GM15510 (cell line): ENCODE data around the gene HSD17B2.

Source experiments
- POLR2A ChIP-seq: IDR thresholded peaks from 3 replicates; pipeline ENCODE4 v1.6.1; 2011; ENCODE audit warnings: borderline replicate concordance; ENCODE audit not compliant: insufficient read length; ENCODE audit errors: extremely low read depth

Gene HSD17B2

DNA sequence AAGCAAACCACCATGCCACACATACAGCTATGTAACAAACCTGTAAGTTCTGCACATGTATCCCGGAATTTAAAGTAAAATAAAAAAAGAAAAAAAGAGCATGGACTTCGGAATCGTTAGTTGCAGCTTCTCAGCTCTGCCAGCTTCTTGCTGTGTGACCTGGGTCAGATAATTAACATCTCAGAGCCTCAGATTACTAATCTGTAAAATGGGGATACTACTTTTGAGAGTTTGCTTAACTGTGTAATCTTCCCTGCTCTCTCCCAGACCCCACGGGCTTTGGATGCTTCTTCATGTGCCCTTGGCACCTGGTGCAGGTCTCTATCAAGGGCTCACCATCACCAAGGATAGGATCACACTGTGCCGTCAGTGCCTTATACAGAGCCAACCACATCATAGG lies 16.6 kb downstream of the HSD17B2 start:
- TF ChIP-seq POLR2A = no peak

DNA sequence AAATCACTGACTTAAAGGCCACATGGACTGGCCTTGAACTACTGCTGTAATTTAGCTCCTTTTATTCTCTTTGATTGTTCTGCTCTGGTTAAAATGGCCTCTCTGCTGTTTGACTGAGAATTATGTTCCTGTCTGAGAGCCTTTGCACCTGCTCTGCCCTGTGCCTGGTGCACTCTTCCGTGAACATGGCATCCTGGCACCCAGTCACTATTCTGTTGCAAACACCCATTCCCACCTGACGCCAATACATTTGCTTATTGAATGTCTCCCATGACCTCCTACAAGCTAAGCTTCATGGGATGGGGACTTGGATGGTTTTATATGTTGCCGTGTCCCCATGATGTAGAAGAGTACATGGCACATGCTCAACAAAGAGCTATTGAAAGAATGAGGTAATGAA lies 20.1 kb downstream of the HSD17B2 start:
- TF ChIP-seq POLR2A = no peak

- TF ChIP-seq POLR2A = no peak
Observed at GRCh38 chr16:82055728-82056549, 20.9 kb downstream of the HSD17B2 start.

DNA sequence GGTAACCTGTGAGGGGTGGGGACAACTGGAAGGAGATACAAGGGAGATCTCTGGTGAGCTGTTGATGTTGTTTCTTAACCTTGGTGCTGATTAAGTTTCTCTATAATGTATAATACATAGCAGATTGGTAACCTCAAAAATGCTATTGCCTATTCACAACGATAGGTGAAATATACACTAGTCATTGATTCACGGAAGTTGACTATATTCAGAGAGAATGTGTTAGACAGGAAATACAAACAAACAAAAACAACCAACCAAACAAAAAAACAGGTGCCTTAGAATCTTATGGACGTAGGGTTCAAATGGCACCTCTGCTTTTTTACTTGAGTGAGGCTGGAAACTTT lies 21.5 kb downstream of the HSD17B2 start:
- no peak for TF ChIP-seq POLR2A

DNA sequence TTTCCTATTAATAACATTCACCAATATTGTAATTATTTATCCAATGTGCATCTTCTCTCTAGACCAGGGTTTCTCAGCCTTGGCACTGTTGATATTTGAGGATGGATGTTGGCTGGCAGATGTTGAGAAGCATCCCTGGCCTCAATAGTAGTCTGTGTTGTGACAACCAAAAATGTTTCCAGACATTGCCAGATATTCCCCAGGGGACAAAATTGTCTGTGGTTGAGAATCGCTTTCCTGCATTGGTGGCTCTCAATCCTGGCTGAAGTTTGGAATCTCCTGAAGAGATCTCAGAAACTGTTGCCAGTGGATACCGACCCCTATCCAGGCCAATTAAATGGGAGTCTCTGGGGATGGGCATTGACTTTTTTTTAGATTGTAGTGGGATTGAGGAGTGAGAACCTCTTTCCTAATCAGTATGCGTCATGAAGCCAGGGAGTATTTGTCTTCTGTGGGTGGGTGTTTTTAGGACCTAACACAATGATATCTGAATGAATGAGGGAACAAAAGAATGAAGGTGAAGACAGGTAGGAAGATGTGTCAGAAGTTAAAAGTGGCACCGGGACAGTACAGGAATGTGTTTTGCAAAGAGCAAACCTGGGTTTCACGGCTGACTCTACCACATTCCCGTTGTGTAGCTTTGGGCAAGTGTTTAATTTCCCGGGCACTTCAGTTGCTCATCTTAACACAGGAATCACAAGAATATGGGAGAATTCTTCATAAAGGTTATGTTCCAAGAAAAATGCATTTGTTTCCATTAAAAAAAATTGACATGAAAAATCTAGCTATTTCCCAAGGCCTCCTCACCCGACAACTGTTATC lies 24.3 kb downstream of the HSD17B2 start:
- no peak for TF ChIP-seq POLR2A

DNA sequence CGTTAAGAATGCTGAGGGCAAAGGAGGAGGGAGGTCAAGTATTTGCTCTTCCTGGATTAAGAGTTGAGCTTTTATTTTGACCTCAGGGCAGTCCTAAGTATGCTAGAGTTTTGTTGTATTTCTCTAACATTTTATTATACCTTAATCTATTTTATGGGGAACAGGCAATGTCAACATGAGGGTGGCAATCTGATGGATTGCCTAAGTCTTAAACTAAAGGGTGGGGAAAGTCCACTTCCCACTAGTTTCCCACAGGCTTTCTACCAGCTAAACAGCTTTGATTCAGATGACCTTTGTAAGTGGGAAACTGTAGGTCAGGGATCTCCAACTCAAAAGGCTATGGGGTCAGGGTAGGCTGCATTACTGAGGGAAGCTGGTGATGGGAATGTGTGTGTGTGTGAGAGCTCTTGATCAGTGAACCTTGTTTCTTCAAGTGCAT lies 24.9 kb downstream of the HSD17B2 start:
- TF ChIP-seq POLR2A = no peak

GRCh38 chr16:82061861-82062525 lies 26.9 kb downstream of the HSD17B2 start:
- TF ChIP-seq POLR2A = no peak

GRCh38 chr16:82062645-82063058 lies 27.6 kb downstream of the HSD17B2 start:
- TF ChIP-seq POLR2A = no peak

DNA sequence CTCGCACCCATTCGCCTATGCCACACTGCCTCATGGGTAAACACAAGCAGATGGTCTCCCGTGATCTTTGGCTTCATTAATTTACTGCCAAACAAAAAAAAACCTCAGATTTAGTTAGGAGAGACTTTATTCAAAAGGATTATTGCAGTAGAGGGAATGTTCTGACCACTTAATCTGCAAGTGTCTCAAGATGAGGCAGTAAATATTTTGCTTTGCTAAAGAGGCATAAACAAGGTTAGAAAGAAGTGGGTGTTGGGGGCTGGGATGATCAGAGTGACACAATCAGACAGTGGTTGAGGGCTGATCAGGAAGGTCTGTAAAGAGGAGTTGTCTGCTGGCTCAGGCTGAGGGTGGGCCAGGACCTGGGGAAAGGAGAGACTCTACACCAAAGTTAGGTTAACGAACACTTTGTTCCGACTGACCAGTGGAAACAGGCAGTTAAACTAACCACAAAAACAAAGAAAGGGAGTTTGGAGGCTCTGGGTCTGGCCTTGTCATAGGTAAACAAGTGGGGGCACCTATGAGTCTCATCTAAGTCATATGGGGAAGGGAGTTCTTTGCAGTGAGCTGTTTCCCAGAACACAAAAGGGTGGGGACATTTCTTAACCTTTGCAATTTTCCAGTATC lies 28.5 kb downstream of the HSD17B2 start:
- no peak for TF ChIP-seq POLR2A

GRCh38 chr16:82067042-82067803 lies 32.2 kb downstream of the HSD17B2 start:
- TF ChIP-seq POLR2A = no peak

DNA sequence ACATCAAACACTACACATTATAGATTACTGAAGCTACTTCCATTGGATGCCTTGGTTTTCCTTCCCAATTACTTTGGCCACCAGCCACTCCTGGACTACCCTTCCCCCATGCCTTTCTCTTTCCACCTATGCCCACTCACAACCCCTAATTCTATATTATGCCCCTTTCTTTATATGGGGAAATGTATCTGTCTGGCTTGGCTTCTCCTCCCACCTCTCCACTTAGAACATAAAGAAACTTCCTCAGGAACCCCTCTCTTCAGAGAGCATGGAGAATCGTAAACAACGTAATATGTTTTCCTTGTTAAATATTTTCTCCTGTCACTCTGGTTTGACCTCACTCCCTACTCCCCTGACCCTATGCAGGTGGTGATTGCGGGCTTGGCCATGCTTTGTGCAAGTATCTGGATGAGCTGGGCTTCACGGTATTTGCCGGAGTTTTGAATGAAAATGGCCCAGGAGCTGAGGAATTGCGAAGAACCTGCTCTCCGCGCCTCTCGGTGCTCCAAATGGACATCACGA lies 32.8 kb downstream of the HSD17B2 start:
- no peak for TF ChIP-seq POLR2A

- no peak for TF ChIP-seq POLR2A
Observed at GRCh38 chr16:82070656-82071369, 35.8 kb downstream of the HSD17B2 start.

- no peak for TF ChIP-seq POLR2A
Observed at GRCh38 chr16:82071421-82071820, 36.4 kb downstream of the HSD17B2 start.
